H1 (cell line): ENCODE data around the gene UBE2D4.
A peak's percentile ranks its signal among the peaks of the same experiment; 100 is the strongest.

Source experiments
- CHD1 ChIP-seq: IDR thresholded peaks from 2 replicates; pipeline ENCODE4 v1.6.1; 2012; ENCODE audit warnings: low read depth, low read length, improper control_type of control experiment
- GTF2F1 ChIP-seq: IDR thresholded peaks from 2 replicates; pipeline ENCODE4 v1.6.1; 2012; ENCODE audit warnings: low read depth, low read length, improper control_type of control experiment, borderline replicate concordance
- POLR2AphosphoS5 ChIP-seq: IDR thresholded peaks from 2 replicates; pipeline ENCODE4 v1.6.1; 2011; ENCODE audit warnings: low read depth, low read length
- TAF1 ChIP-seq: IDR thresholded peaks from 2 replicates; pipeline ENCODE4 v1.6.1; 2011; ENCODE audit warnings: mild to moderate bottlenecking, low read depth, low read length
- TCF12 ChIP-seq: IDR thresholded peaks from 2 replicates; pipeline ENCODE4 v1.6.1; 2011; ENCODE audit warnings: low read depth, mild to moderate bottlenecking, low read length
- YY1 ChIP-seq: IDR thresholded peaks from 2 replicates; pipeline ENCODE4 v1.6.1; 2011; ENCODE audit warnings: low read depth, mild to moderate bottlenecking, low read length
- ZNF274 ChIP-seq: IDR thresholded peaks from 2 replicates; pipeline ENCODE4 v1.7.0; 2012; ENCODE audit warnings: low read length, borderline replicate concordance; ENCODE audit errors: extremely low read depth
- TF ChIP-seq, protein P1 (sequence below): IDR thresholded peaks from 2 replicates; pipeline ENCODE4 v1.6.1; 2011; ENCODE audit warnings: low read length, improper control_type of control experiment
- TF ChIP-seq, protein P2 (sequence below), 3 experiments: IDR thresholded peaks; 1 replicate in 2 of 3; 2 replicates in 1 of 3; pipeline versions ENCODE4 v1.5.1 to v1.6.1; 2011; ENCODE audit warnings: low read length in 3 of 3, mild to moderate bottlenecking in 3 of 3, inconsistent platforms in 2 of 3, low read depth in 1 of 3, moderate library complexity in 1 of 3; ENCODE audit not compliant: insufficient read depth in 1 of 3; ENCODE audit errors: control extremely low read depth in 1 of 3

GRCh38 chr7:43925984-43926797 lies at the start of gene UBE2D4:
- TF ChIP-seq TCF12 (no peak), GTF2F1 (no peak), TAF1 (peak; percentile 47; the same call in 1 of the 2 replicates), CHD1 (no peak), ZNF274 (no peak), YY1 (no peak), POLR2AphosphoS5 (0 out of 2 replicates have a peak, but pooled peaks have one; percentile 25)
- TF ChIP-seq, protein P1, sequence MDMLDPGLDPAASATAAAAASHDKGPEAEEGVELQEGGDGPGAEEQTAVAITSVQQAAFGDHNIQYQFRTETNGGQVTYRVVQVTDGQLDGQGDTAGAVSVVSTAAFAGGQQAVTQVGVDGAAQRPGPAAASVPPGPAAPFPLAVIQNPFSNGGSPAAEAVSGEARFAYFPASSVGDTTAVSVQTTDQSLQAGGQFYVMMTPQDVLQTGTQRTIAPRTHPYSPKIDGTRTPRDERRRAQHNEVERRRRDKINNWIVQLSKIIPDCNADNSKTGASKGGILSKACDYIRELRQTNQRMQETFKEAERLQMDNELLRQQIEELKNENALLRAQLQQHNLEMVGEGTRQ, result no peak
- TF ChIP-seq, protein P2, sequence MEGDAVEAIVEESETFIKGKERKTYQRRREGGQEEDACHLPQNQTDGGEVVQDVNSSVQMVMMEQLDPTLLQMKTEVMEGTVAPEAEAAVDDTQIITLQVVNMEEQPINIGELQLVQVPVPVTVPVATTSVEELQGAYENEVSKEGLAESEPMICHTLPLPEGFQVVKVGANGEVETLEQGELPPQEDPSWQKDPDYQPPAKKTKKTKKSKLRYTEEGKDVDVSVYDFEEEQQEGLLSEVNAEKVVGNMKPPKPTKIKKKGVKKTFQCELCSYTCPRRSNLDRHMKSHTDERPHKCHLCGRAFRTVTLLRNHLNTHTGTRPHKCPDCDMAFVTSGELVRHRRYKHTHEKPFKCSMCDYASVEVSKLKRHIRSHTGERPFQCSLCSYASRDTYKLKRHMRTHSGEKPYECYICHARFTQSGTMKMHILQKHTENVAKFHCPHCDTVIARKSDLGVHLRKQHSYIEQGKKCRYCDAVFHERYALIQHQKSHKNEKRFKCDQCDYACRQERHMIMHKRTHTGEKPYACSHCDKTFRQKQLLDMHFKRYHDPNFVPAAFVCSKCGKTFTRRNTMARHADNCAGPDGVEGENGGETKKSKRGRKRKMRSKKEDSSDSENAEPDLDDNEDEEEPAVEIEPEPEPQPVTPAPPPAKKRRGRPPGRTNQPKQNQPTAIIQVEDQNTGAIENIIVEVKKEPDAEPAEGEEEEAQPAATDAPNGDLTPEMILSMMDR (IDR thresholded peaks at IDR 0.05; ENCODE audit: control extremely low read depth in 1 of 3, insufficient read depth in 1 of 3, low read depth in 1 of 3, low read length in 3 of 3), result no peak
